ENCODE measurements around the gene LPAR1. TPM values are rescaled to one million over a fixed set of nuclear protein-coding genes. Genes with fewer than 3 reads are reported as not detected.

LPAR1 gene
- total and polyA plus RNA-seq, 5 experiments from 2014 or later: not detected

DNA sequence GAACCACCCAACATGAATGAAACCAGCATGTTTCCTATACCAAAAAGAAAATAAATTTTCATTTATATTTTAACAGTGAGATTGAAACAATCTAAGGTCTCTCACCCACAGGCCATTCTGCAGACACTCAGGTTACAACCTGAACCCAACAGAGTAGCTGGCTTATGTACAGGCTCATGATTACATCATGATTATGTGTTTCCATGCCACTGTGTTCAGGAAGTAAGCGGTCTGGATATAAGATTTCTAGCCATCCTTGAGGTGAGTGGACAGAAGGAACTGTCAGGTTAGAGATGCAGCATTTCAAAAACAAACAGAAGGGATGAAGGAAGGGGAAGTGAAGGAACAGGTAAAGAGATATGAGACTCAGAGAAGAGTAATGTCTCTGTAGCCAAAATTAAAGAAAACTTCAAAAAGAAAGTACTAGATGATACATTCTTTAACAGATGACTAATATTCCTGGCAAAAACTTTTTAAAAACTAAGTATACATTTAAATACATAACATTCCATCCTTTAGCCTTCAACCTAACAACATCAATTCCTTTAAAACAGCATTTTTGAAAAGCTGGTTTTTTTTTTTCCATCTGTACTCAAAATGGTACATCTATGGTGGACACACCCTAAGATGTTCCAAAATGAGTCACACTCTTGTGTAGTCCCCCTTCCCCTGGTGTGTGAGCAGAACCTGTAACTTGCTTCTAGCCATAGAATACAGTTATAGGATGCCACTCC is 119.8 kb downstream of the LPAR1 start:
- H3K4me1 Mint-ChIP-seq: no peaks in the 10 kb centered on the region
- POLR2A ChIA-PET: no interaction called here
- H3K9me3 Mint-ChIP-seq: peaks cover 0 to 11% (median 2%) of the 10 kb centered on the region in 9 donors

DNA sequence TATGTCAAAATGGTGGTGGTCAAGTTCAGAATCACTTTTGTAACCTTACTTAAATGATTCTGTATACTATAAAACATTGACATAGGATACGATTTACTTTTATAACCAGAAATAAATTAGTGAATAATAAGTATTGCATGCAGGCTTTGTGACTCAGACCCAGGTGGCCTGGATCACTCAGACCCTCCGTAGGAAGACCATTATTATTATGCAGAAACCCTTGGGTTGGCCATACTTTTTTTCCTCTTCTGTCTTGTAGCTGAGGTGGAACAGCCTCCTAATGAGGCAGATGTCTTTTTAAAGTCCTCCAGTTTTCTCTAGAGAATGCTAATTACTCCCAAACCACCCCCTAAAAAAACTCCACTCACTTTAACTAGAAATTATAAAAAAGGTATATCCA is 121.9 kb downstream of the LPAR1 start:
- no peak overlapping the region for H3K27ac Mint-ChIP-seq
- ATAC-seq (no peak), DNase-seq (no peak)
- no peaks in the 10 kb centered on the region for H3K4me1 Mint-ChIP-seq
- POLR2A ChIA-PET: no interaction called here
- H3K4me3 Mint-ChIP-seq: no peak overlapping the region
- H3K9me3 Mint-ChIP-seq: peaks cover 0 to 12% (median 2%) of the 10 kb centered on the region in 9 donors
- no peaks in the 10 kb centered on the region for H3K27me3 Mint-ChIP-seq
- peaks cover 0 to 9% (median 0%) of the 10 kb centered on the region in 3 donors for H3K36me3 Mint-ChIP-seq

More for the DNA sequence above, 119.8 kb downstream of the LPAR1 start:
- DNase-seq (no peak), ATAC-seq (no peak)
- H3K27ac Mint-ChIP-seq: no peak overlapping the region
- no peak overlapping the region for H3K4me3 Mint-ChIP-seq
- no peaks in the 10 kb centered on the region for H3K27me3 Mint-ChIP-seq
- H3K36me3 Mint-ChIP-seq: peaks cover 0 to 8% (median 0%) of the 10 kb centered on the region in 3 donors

DNA sequence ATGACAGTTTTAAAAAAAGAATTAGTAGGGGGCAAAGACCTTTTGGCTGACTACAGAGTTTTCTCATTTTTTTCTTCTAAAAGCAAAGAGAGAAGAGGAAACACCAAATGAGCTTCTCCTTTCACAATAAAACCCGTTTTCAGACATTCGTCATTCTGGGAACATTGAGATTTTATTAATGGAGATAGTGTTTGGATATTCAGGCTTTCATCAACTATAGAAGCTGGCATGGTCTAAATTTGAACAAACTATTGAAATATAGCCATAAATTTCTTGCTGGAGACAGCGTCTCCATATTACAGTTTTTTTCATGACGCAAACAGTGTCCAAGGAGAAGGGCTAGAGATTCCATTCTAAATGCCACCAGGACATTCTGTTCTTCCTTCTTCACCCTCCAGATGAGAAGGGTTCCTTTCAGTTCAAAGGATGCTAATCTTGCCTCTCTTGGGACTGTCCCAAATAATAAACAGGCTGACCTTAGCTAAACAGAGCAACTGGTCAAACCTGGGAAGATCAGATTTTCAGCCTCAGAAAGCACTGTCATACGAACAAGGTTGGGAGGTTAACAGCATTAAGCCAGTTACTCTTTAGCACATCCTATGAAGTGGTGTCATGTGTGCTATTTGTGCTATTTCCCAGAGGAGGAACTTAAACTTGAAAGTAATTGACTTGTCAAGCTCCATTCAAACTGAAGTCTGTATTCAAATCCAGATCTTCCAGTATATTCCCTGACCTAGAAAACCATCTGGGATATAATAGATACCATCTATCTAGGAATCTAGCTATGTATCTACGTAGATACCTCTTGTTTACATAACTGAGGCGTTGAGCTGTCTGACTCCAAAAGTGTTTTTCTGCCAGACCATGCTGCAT is 125.6 kb downstream of the LPAR1 start:
- Mint-ChIP-seq H3K27me3 (peaks cover 0 to 4% (median 0%) of the 10 kb centered on the region in 5 donors), H3K27ac (no peak overlapping the region), H3K9me3 (peaks cover 0 to 32% (median 11%) of the 10 kb centered on the region in 9 donors), H3K36me3 (peaks cover 0 to 23% (median 0%) of the 10 kb centered on the region in 3 donors), H3K4me3 (no peak overlapping the region), H3K4me1 (no peaks in the 10 kb centered on the region)
- POLR2A ChIA-PET: no interaction called here
- DNase-seq (no peak), ATAC-seq (no peak)

GRCh38 chr9:110911659-110912418 is 126.4 kb downstream of the LPAR1 start:
- ATAC-seq (no peak), DNase-seq (no peak)
- POLR2A ChIA-PET: no interaction called here
- no peak overlapping the region for H3K27ac Mint-ChIP-seq
- no peak overlapping the region for H3K4me3 Mint-ChIP-seq
- peaks cover 0 to 4% (median 0%) of the 10 kb centered on the region in 5 donors for H3K27me3 Mint-ChIP-seq
- H3K36me3 Mint-ChIP-seq: peaks cover 0 to 23% (median 0%) of the 10 kb centered on the region in 3 donors
- H3K9me3 Mint-ChIP-seq: peaks cover 0 to 32% (median 11%) of the 10 kb centered on the region in 9 donors
- H3K4me1 Mint-ChIP-seq: no peaks in the 10 kb centered on the region

- no peak for ATAC-seq
- Mint-ChIP-seq H3K27me3 (peaks cover 0 to 4% (median 0%) of the 10 kb centered on the region in 5 donors), H3K4me1 (no peaks in the 10 kb centered on the region), H3K27ac (peak overlapping the region in 1 of 10 donors; percentile 5), H3K9me3 (peaks cover 0 to 31% (median 8%) of the 10 kb centered on the region in 9 donors), H3K4me3 (no peak overlapping the region), H3K36me3 (peaks cover 0 to 18% (median 0%) of the 10 kb centered on the region in 3 donors)
- POLR2A ChIA-PET: no interaction called here
- DNase-seq: no peak
Observed at GRCh38 chr9:110908894-110909293, 129.4 kb downstream of the LPAR1 start.

- no peak overlapping the region for H3K27ac Mint-ChIP-seq
- ATAC-seq (no peak), DNase-seq (no peak)
- H3K9me3 Mint-ChIP-seq: peaks cover 6 to 40% (median 14%) of the 10 kb centered on the region in 9 donors
- no peaks in the 10 kb centered on the region for H3K4me1 Mint-ChIP-seq
- H3K4me3 Mint-ChIP-seq: no peak overlapping the region
- POLR2A ChIA-PET: no interaction called here
- H3K27me3 Mint-ChIP-seq: peaks cover 0 to 4% (median 0%) of the 10 kb centered on the region in 5 donors
- H3K36me3 Mint-ChIP-seq: peaks cover 0 to 4% (median 0%) of the 10 kb centered on the region in 3 donors
Observed at GRCh38 chr9:110900917-110901316, 137.4 kb downstream of the LPAR1 start.

DNA sequence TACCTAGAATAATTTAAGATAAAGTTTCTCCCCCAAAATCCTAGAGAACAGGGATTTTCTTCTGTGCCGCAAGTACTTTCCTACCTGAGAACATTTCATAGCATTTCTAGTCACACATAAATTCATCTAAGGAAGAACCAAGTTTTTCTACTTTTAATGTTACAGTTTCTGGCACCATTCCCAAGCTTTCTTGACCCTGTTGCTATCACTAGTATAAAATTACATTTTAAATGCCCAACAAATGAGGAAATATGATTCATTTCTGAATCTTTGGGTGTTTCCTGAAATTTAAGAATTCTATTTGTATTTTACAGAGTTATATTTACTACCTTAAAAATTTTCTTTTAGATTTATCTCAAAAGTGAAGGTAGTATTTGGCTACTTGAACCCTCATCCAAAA is 137.8 kb downstream of the LPAR1 start:
- H3K36me3 Mint-ChIP-seq: peaks cover 0 to 4% (median 0%) of the 10 kb centered on the region in 3 donors
- no peak for ATAC-seq
- H3K4me3 Mint-ChIP-seq: no peak overlapping the region
- no peaks in the 10 kb centered on the region for H3K4me1 Mint-ChIP-seq
- POLR2A ChIA-PET: no interaction called here
- peaks cover 0 to 4% (median 0%) of the 10 kb centered on the region in 5 donors for H3K27me3 Mint-ChIP-seq
- H3K27ac Mint-ChIP-seq: no peak overlapping the region
- DNase-seq: no peak
- peaks cover 6 to 40% (median 15%) of the 10 kb centered on the region in 9 donors for H3K9me3 Mint-ChIP-seq

GRCh38 chr9:110898866-110899265 is 139.4 kb downstream of the LPAR1 start:
- POLR2A ChIA-PET: no interaction called here
- Mint-ChIP-seq H3K36me3 (peaks cover 0 to 4% (median 0%) of the 10 kb centered on the region in 3 donors), H3K27ac (no peak overlapping the region), H3K27me3 (peaks cover 0 to 4% (median 0%) of the 10 kb centered on the region in 5 donors), H3K4me1 (no peaks in the 10 kb centered on the region), H3K4me3 (no peak overlapping the region), H3K9me3 (peaks cover 4 to 40% (median 12%) of the 10 kb centered on the region in 9 donors)
- DNase-seq: no peak
- no peak for ATAC-seq

DNA sequence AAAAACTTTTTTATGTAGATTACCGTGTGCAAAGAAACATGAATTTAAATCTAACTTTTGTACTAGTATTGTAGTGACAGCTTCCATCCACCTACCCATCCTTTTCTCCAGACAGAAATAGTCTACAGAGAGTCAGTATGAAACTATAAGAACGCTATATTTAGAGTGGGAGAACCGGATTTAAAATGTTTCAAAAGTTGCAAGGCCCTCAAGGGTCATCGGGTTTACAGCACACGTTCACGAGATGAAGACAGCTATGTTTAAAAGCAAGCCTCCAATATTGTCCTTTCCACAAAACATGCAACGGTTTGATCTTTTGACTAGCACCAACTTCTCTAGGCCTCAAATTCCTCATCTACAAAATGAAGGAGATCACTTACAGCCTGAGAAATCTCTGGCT is 139.9 kb downstream of the LPAR1 start:
- H3K36me3 Mint-ChIP-seq: peaks cover 0 to 4% (median 0%) of the 10 kb centered on the region in 3 donors
- no peak overlapping the region for H3K4me3 Mint-ChIP-seq
- ATAC-seq: no peak

GRCh38 chr9:110897943-110898342 is 140.3 kb downstream of the LPAR1 start:
- Mint-ChIP-seq H3K4me1 (no peaks in the 10 kb centered on the region), H3K9me3 (peaks cover 4 to 35% (median 10%) of the 10 kb centered on the region in 9 donors), H3K4me3 (no peak overlapping the region), H3K27me3 (peaks cover 0 to 4% (median 0%) of the 10 kb centered on the region in 5 donors), H3K27ac (no peak overlapping the region), H3K36me3 (peaks cover 0 to 4% (median 0%) of the 10 kb centered on the region in 3 donors)
- ATAC-seq (no peak), DNase-seq (no peak)
- POLR2A ChIA-PET: no interaction called here

More for the DNA sequence above, 139.9 kb downstream of the LPAR1 start:
- peaks cover 4 to 39% (median 12%) of the 10 kb centered on the region in 9 donors for H3K9me3 Mint-ChIP-seq
- H3K27me3 Mint-ChIP-seq: peaks cover 0 to 4% (median 0%) of the 10 kb centered on the region in 5 donors
- DNase-seq: no peak
- POLR2A ChIA-PET: no interaction called here
- H3K27ac Mint-ChIP-seq: no peak overlapping the region
- H3K4me1 Mint-ChIP-seq: no peaks in the 10 kb centered on the region

DNA sequence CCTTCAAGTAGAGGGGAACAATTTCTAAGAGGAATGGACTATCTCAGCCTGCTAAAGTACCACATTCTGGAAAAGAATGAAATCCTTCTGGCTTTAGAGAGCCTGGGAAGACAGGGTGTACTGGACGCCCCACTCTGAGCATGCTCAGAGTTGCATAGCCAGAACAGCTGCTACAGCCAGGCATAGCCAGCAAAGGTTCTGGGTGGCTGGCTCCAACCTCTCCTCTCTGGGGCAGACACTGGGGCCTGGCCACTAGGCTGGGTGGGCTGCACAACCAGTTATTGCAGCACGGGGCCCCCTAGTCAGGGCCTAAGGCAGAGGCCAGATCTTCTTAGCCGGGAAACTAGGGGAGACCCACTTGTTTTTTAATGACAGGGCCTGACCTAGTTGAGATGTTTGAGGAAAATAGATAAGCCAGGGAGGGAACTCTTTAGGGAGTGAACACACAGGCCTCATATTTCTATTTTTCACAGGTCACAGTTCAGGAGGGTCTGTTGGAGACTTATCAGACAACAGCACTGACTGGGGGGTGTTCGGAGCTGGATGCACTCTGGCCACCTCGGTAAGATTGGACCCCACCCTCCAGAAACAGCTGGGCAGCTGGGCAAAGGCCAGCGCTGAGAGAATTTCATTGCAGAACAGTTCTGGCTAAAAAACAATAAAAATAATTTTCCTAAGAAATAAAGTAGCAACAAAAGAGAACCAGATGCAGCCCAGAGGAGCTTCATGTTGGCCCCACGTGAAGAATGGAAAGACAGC is 142.9 kb downstream of the LPAR1 start:
- Mint-ChIP-seq H3K36me3 (peaks cover 0 to 4% (median 0%) of the 10 kb centered on the region in 3 donors), H3K27me3 (peaks cover 0 to 4% (median 0%) of the 10 kb centered on the region in 5 donors), H3K9me3 (peaks cover 0 to 17% (median 6%) of the 10 kb centered on the region in 9 donors), H3K4me3 (no peak overlapping the region), H3K4me1 (no peaks in the 10 kb centered on the region), H3K27ac (no peak overlapping the region)
- ATAC-seq (no peak), DNase-seq (no peak)
- POLR2A ChIA-PET: no interaction called here

GRCh38 chr9:110894731-110895130 is 143.5 kb downstream of the LPAR1 start:
- H3K9me3 Mint-ChIP-seq: peaks cover 0 to 17% (median 6%) of the 10 kb centered on the region in 9 donors
- H3K27me3 Mint-ChIP-seq: peaks cover 0 to 4% (median 0%) of the 10 kb centered on the region in 5 donors
- H3K27ac Mint-ChIP-seq: no peak overlapping the region
- H3K4me3 Mint-ChIP-seq: no peak overlapping the region
- no peak for ATAC-seq
- no peak for DNase-seq
- POLR2A ChIA-PET: no interaction called here
- peaks cover 0 to 4% (median 0%) of the 10 kb centered on the region in 3 donors for H3K36me3 Mint-ChIP-seq
- H3K4me1 Mint-ChIP-seq: no peaks in the 10 kb centered on the region

All from naive thymus-derived CD8-positive, alpha-beta T cell (primary cell).